GM19438 (cell line): ENCODE results near the gene AHSG.

Source experiments
- ATAC-seq: cut with Tn5 transposase; IDR thresholded peaks from one replicate; pipeline ENCODE4 v1.9.1; 2021; ENCODE audit warnings: low read depth; ENCODE audit not compliant: unreplicated experiment

The AHSG gene

GRCh38 chr3:186636536-186636935 lies 23.7 kb downstream of the AHSG start:
- ATAC-seq: no peak

- no peak for ATAC-seq
These were observed 24.8 kb downstream of the AHSG start for GRCh38 chr3:186637686-186638085.

GRCh38 chr3:186638259-186638658 lies 25.4 kb downstream of the AHSG start:
- ATAC-seq: no peak

GRCh38 chr3:186639778-186640472 lies 27.1 kb downstream of the AHSG start, which contains the start of gene FETUB:
Gene FETUB, plus strand, starts transcription at chr3:186640399. Its CDS starts 62 bp downstream, at chr3:186640461.
- ATAC-seq: no peak

- ATAC-seq: no peak
These were observed 27.6 kb downstream of the AHSG start for GRCh38 chr3:186640473-186640818.

GRCh38 chr3:186640929-186641328 lies 28.1 kb downstream of the AHSG start:
- no peak for ATAC-seq

GRCh38 chr3:186642014-186642413 lies 29.2 kb downstream of the AHSG start:
- no peak for ATAC-seq

- no peak for ATAC-seq
These were observed 30.6 kb downstream of the AHSG start for GRCh38 chr3:186643493-186643892.

- no peak for ATAC-seq
These were observed 31.8 kb downstream of the AHSG start for GRCh38 chr3:186644683-186645082.

GRCh38 chr3:186646106-186646505 lies 33.2 kb downstream of the AHSG start:
- no peak for ATAC-seq

GRCh38 chr3:186646841-186647240 lies 34.0 kb downstream of the AHSG start:
- ATAC-seq: no peak

GRCh38 chr3:186648851-186649250 lies 36.0 kb downstream of the AHSG start:
- no peak for ATAC-seq

- ATAC-seq: no peak
These were observed 38.9 kb downstream of the AHSG start for GRCh38 chr3:186651678-186652215.

- peak; percentile 95 for ATAC-seq
These were observed 40.3 kb downstream of the AHSG start for GRCh38 chr3:186653080-186653707.

GRCh38 chr3:186653984-186654383 lies 41.1 kb downstream of the AHSG start:
- no peak for ATAC-seq

GRCh38 chr3:186663361-186664118 lies 50.7 kb downstream of the AHSG start:
- ATAC-seq: no peak

GRCh38 chr3:186664119-186664495 lies 51.2 kb downstream of the AHSG start:
- no peak for ATAC-seq

GRCh38 chr3:186664506-186664905 lies 51.6 kb downstream of the AHSG start:
- no peak for ATAC-seq

GRCh38 chr3:186665625-186666188 lies 52.8 kb downstream of the AHSG start, which contains the start of gene HRG:
Gene HRG, plus strand, starts transcription at chr3:186666014. Its CDS starts 18 bp downstream, at chr3:186666032.
- no peak for ATAC-seq

GRCh38 chr3:186668426-186668825 lies 55.6 kb downstream of the AHSG start:
- ATAC-seq: no peak
